SU-DHL-6 (cell line): ENCODE results near the gene CBL.

Experiments
- EZH2phosphoT487 ChIP-seq: fragments of 200-600 bp; sonication (generic), shearing (Covaris generic); conservative IDR thresholded peaks from 2 replicates; pipeline ENCODE4 v1.6.1; 2018; ENCODE audit warnings: mild to moderate bottlenecking, antibody characterized with exemption, low read length, moderate library complexity, mixed read lengths
- TF ChIP-seq, protein P1 (sequence below): fragments of 200-600 bp; sonication (generic); IDR thresholded peaks from one replicate; pipeline ENCODE4 v1.5.1; 2017; ENCODE audit warnings: antibody characterized with exemption, mild to moderate bottlenecking, low read length, moderate library complexity; ENCODE audit not compliant: insufficient read depth, poor library complexity, severe bottlenecking

DNA sequence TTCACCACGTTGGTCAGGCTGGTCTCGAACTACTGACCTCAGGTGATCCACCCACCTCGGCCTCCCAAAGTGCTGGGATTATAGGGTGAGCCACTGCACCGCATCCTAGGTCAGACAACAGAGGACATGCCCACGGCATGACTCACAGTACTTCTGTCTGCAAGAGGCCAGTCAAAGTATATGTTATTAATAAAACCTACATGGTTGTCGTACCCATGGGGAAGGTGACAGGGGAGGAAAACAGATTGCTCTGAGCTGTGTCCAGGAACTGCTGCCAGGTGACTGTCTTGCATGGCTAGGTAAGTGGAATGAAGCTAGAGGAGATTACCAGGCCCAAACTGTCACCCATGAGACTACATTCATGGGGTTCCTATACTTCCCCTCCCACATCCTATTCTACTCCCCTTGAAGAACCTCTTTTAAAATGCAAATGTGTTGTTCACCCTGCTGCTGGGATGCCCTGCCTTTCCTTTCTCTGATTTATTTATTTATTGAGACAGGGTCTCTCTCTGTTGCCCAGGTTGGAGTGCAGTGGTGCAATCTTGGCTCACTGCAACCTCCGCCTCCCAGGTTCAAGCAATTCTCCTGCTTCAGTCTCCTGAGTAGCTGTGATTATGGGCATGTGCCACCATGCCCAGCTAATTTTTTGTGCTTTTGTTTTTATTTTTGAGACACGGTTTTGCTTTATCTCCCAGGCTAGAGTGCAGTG, 39.6 kb upstream of the CBL start:
- TF ChIP-seq, protein P1, sequence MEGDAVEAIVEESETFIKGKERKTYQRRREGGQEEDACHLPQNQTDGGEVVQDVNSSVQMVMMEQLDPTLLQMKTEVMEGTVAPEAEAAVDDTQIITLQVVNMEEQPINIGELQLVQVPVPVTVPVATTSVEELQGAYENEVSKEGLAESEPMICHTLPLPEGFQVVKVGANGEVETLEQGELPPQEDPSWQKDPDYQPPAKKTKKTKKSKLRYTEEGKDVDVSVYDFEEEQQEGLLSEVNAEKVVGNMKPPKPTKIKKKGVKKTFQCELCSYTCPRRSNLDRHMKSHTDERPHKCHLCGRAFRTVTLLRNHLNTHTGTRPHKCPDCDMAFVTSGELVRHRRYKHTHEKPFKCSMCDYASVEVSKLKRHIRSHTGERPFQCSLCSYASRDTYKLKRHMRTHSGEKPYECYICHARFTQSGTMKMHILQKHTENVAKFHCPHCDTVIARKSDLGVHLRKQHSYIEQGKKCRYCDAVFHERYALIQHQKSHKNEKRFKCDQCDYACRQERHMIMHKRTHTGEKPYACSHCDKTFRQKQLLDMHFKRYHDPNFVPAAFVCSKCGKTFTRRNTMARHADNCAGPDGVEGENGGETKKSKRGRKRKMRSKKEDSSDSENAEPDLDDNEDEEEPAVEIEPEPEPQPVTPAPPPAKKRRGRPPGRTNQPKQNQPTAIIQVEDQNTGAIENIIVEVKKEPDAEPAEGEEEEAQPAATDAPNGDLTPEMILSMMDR: no peak
- no peak for TF ChIP-seq EZH2phosphoT487
